HepG2 (cell line): ENCODE results near the gene RNASE9. TPM values are rescaled to one million over a fixed set of nuclear protein-coding genes. Genes with fewer than 3 reads are reported as not detected.
A peak's percentile ranks its signal among the peaks of the same experiment; 100 is the strongest.

Source experiments
- CC2D1A ChIP-seq: sonication (generic); formaldehyde crosslinking; IDR thresholded peaks from 2 replicates; pipeline ENCODE4 v1.8.1; 2023; ENCODE audit warnings: mild to moderate bottlenecking, missing genetic modification reagents
- FLYWCH1 ChIP-seq: sonication (generic); formaldehyde crosslinking; IDR thresholded peaks from 2 replicates; pipeline ENCODE4 v1.8.1; 2023; ENCODE audit warnings: mild to moderate bottlenecking, missing genetic modification reagents
- FOXK2 ChIP-seq: fragments of 450-650 bp; IDR thresholded peaks from 2 replicates; pipeline ENCODE4 v1.6.1; 2016
- GFI1 ChIP-seq: sonication (generic); formaldehyde crosslinking; IDR thresholded peaks from 2 replicates; pipeline ENCODE4 v1.5.0; 2020; ENCODE audit warnings: missing genetic modification reagents, mild to moderate bottlenecking, borderline replicate concordance
- ISL2 ChIP-seq: sonication (generic); formaldehyde crosslinking; IDR thresholded peaks from 2 replicates; pipeline ENCODE4 v1.5.0; 2020; ENCODE audit warnings: missing genetic modification reagents
- KDM6A ChIP-seq: IDR thresholded peaks from 2 replicates; pipeline ENCODE4 v1.6.1; 2016; ENCODE audit warnings: low read depth
- NR2F1 ChIP-seq, 2 experiments: fragments of 450-650 bp in 1 of 2; formaldehyde crosslinking in 1 of 2; IDR thresholded peaks; 2 replicates each; pipeline versions ENCODE4 v1.5.0 to v1.6.1; 2016 to 2020; ENCODE audit warnings: mild to moderate bottlenecking in 1 of 2, missing compliant biosample characterization in 1 of 2, missing genetic modification reagents in 1 of 2, moderate library complexity in 1 of 2
- ZBTB20 ChIP-seq: sonication (generic); formaldehyde crosslinking; IDR thresholded peaks from 2 replicates; pipeline ENCODE4 v1.8.1; 2023; ENCODE audit warnings: missing genetic modification reagents, low read depth, mild to moderate bottlenecking, borderline replicate concordance
- ZEB1 ChIP-seq: IDR thresholded peaks from 2 replicates; pipeline ENCODE4 v1.6.1; 2012; ENCODE audit warnings: mild to moderate bottlenecking, low read depth, inconsistent platforms; ENCODE audit not compliant: insufficient replicate concordance
- ZNF543 ChIP-seq: sonication (generic); formaldehyde crosslinking; IDR thresholded peaks from 2 replicates; pipeline ENCODE4 v1.4.0; 2020; ENCODE audit warnings: mild to moderate bottlenecking, missing genetic modification reagents
- ZSCAN20 ChIP-seq: sonication (generic); formaldehyde crosslinking; IDR thresholded peaks from 2 replicates; pipeline ENCODE4 v1.4.0; 2020; ENCODE audit warnings: missing genetic modification reagents, mild to moderate bottlenecking, borderline replicate concordance
- polyA plus RNA-seq, 8 experiments: library from polyadenylated mRNA; depleted of rRNA in 3 of 8; stranded (reverse) in 7 of 8; unstranded in 1 of 8; fragments of >200 nt; fragmentation: Illumina TruSeq in 4 of 8; extraction: Trizol in 4 of 8; gene quantifications; 2 replicates each; pipeline versions ENCODE4 v1.2.1 to v1.2.3, GENCODE V29; 2011 to 2016; ENCODE audit warnings: low read depth in 4 of 8, missing spikeins in 1 of 8, mixed read lengths in 1 of 8; ENCODE audit not compliant: insufficient read depth in 1 of 8
- total RNA-seq, 5 experiments: library from RNA; depleted of rRNA; stranded (reverse); fragments of >200 nt; fragmentation: Illumina TruSeq; extraction: Trizol; gene quantifications; 2 replicates each; pipeline ENCODE4 v1.2.3, GENCODE V29; 2016; ENCODE audit warnings: low read depth in 1 of 5
- TF ChIP-seq, protein P1 (sequence below): sonication (generic); formaldehyde crosslinking; IDR thresholded peaks from 2 replicates; pipeline ENCODE4 v1.5.0; 2020; ENCODE audit warnings: missing genetic modification reagents, mild to moderate bottlenecking, borderline replicate concordance
- TF ChIP-seq, protein P2 (sequence below): sonication (generic); formaldehyde crosslinking; IDR thresholded peaks from 2 replicates; pipeline ENCODE4 v1.4.0; 2020; ENCODE audit warnings: missing genetic modification reagents
- TF ChIP-seq, protein P3 (sequence below): sonication (generic); formaldehyde crosslinking; IDR thresholded peaks from 2 replicates; pipeline ENCODE4 v1.5.0; 2020; ENCODE audit warnings: mild to moderate bottlenecking, missing genetic modification reagents, borderline replicate concordance
- TF ChIP-seq, protein P4 (sequence below): sonication (generic); formaldehyde crosslinking; IDR thresholded peaks from 2 replicates; pipeline ENCODE4 v1.8.0; 2022; ENCODE audit warnings: mild to moderate bottlenecking, missing genetic modification reagents, moderate library complexity
- TF ChIP-seq, protein P5 (sequence below): IDR thresholded peaks from 2 replicates; pipeline ENCODE4 v1.6.1; 2016

The RNASE9 gene
- total and polyA plus RNA-seq, 2 of the 13 experiments (the other 11 are each of a cell fraction or from before 2014, with no cell fraction given): not detected

DNA sequence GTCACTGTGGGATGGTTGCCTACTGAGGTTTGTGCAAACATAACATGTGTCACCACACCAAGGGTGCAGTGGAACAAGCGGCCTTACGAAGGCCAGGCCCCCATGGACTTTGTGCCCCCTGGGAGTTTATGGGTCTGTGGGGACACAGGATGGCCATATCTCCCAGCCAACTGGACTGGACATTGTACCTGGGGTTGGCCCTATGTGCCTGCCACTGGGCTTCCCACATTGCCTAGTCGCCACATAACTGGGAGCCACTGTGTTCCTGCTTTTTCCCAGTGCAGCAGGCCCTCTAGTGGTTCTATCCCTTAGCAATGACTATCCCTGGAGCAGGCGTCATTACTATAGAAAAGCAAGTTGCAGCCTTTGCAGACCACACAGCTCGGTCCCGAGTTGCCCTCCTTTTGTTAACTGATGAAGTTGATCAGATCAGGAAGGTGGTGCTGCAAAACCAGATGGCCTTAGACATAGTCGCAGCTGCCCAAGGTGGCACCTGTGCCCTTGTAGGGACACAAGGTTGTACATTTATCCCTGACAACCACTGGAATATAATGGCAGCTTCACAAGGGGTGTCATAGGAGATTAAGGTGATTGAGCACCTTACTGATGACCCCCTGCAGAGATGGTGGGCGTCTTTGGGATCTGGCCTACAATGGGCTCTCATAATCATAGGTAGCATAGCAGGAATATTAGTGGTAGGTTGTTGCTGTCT is 45.5 kb upstream of the RNASE9 start (continued):
- TF ChIP-seq, protein P1, sequence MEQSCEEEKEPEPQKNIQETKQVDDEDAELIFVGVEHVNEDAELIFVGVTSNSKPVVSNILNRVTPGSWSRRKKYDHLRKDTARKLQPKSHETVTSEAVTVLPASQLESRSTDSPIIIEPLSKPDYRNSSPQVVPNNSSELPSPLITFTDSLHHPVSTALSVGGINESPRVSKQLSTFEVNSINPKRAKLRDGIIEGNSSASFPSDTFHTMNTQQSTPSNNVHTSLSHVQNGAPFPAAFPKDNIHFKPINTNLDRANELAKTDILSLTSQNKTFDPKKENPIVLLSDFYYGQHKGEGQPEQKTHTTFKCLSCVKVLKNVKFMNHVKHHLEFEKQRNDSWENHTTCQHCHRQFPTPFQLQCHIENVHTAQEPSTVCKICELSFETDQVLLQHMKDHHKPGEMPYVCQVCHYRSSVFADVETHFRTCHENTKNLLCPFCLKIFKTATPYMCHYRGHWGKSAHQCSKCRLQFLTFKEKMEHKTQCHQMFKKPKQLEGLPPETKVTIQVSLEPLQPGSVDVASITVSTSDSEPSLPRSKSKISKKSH: peak; percentile 32; the same call in 1 of the 2 replicates
- TF ChIP-seq NR2F1 (CRISPR knock-in tag; IDR thresholded peaks at IDR 0.05) (peak in 1 of 2 experiments; percentile 26; a peak in 1 of 4 replicates), FOXK2 (no peak), GFI1 (CRISPR knock-in tag) (peak; percentile 77; the same call in 1 of the 2 replicates), ZEB1 (no peak), KDM6A (CRISPR knock-in tag) (peak; percentile 56; the same call in 1 of the 2 replicates), ZNF543 (CRISPR knock-in tag) (peak; percentile 96), ZBTB20 (CRISPR knock-in tag) (peak; percentile 85; the same call in 1 of the 2 replicates), CC2D1A (no peak), ZSCAN20 (CRISPR knock-in tag) (no peak), FLYWCH1 (CRISPR knock-in tag) (no peak), ISL2 (CRISPR knock-in tag) (peak; percentile 45; the same call in 1 of the 2 replicates)
- TF ChIP-seq, protein P2, sequence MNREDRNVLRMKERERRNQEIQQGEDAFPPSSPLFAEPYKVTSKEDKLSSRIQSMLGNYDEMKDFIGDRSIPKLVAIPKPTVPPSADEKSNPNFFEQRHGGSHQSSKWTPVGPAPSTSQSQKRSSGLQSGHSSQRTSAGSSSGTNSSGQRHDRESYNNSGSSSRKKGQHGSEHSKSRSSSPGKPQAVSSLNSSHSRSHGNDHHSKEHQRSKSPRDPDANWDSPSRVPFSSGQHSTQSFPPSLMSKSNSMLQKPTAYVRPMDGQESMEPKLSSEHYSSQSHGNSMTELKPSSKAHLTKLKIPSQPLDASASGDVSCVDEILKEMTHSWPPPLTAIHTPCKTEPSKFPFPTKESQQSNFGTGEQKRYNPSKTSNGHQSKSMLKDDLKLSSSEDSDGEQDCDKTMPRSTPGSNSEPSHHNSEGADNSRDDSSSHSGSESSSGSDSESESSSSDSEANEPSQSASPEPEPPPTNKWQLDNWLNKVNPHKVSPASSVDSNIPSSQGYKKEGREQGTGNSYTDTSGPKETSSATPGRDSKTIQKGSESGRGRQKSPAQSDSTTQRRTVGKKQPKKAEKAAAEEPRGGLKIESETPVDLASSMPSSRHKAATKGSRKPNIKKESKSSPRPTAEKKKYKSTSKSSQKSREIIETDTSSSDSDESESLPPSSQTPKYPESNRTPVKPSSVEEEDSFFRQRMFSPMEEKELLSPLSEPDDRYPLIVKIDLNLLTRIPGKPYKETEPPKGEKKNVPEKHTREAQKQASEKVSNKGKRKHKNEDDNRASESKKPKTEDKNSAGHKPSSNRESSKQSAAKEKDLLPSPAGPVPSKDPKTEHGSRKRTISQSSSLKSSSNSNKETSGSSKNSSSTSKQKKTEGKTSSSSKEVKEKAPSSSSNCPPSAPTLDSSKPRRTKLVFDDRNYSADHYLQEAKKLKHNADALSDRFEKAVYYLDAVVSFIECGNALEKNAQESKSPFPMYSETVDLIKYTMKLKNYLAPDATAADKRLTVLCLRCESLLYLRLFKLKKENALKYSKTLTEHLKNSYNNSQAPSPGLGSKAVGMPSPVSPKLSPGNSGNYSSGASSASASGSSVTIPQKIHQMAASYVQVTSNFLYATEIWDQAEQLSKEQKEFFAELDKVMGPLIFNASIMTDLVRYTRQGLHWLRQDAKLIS (CRISPR knock-in tag): no peak
- TF ChIP-seq, protein P3, sequence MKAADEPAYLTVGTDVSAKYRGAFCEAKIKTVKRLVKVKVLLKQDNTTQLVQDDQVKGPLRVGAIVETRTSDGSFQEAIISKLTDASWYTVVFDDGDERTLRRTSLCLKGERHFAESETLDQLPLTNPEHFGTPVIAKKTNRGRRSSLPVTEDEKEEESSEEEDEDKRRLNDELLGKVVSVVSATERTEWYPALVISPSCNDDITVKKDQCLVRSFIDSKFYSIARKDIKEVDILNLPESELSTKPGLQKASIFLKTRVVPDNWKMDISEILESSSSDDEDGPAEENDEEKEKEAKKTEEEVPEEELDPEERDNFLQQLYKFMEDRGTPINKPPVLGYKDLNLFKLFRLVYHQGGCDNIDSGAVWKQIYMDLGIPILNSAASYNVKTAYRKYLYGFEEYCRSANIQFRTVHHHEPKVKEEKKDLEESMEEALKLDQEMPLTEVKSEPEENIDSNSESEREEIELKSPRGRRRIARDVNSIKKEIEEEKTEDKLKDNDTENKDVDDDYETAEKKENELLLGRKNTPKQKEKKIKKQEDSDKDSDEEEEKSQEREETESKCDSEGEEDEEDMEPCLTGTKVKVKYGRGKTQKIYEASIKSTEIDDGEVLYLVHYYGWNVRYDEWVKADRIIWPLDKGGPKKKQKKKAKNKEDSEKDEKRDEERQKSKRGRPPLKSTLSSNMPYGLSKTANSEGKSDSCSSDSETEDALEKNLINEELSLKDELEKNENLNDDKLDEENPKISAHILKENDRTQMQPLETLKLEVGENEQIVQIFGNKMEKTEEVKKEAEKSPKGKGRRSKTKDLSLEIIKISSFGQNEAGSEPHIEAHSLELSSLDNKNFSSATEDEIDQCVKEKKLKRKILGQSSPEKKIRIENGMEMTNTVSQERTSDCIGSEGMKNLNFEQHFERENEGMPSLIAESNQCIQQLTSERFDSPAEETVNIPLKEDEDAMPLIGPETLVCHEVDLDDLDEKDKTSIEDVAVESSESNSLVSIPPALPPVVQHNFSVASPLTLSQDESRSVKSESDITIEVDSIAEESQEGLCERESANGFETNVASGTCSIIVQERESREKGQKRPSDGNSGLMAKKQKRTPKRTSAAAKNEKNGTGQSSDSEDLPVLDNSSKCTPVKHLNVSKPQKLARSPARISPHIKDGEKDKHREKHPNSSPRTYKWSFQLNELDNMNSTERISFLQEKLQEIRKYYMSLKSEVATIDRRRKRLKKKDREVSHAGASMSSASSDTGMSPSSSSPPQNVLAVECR: peak; percentile 59; the same call in 1 of the 2 replicates
- TF ChIP-seq, protein P4, sequence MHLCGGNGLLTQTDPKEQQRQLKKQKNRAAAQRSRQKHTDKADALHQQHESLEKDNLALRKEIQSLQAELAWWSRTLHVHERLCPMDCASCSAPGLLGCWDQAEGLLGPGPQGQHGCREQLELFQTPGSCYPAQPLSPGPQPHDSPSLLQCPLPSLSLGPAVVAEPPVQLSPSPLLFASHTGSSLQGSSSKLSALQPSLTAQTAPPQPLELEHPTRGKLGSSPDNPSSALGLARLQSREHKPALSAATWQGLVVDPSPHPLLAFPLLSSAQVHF (CRISPR knock-in tag): no peak
- TF ChIP-seq, protein P5, sequence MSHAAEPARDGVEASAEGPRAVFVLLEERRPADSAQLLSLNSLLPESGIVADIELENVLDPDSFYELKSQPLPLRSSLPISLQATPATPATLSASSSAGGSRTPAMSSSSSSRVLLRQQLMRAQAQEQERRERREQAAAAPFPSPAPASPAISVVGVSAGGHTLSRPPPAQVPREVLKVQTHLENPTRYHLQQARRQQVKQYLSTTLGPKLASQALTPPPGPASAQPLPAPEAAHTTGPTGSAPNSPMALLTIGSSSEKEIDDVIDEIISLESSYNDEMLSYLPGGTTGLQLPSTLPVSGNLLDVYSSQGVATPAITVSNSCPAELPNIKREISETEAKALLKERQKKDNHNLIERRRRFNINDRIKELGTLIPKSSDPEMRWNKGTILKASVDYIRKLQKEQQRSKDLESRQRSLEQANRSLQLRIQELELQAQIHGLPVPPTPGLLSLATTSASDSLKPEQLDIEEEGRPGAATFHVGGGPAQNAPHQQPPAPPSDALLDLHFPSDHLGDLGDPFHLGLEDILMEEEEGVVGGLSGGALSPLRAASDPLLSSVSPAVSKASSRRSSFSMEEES (CRISPR knock-in tag): 0 out of 2 replicates have a peak, but pooled peaks have one; percentile 3
